OCI-LY7 (cell line): ENCODE measurements around the gene PRKCA. TPM values are rescaled to one million over a fixed set of nuclear protein-coding genes. Genes with fewer than 3 reads are reported as not detected.

Experiments
- BruUV-seq: library from RNA; stranded (reverse); fragments of 400-500 nt; replicated peaks from 2 replicates; lab custom pipeline; 2021; lab: Mats Ljungman, UMichigan
- CTCF ChIA-PET: fragments of 300-600 bp; sonication (Branson Sonifier 250); formaldehyde crosslinking; loops from one replicate; lab custom pipeline; 2022; ENCODE audit warnings: antibody characterized with exemption; ENCODE audit not compliant: unreplicated experiment; lab: Charles Lee
- POLR2A ChIA-PET: fragments of 300-600 bp; sonication (Branson Sonifier 250); formaldehyde crosslinking; loops from one replicate; lab custom pipeline; 2022; ENCODE audit warnings: antibody characterized with exemption; lab: Charles Lee
- DNase-seq: peaks from one replicate; pipeline ENCODE4 v3.0.0-alpha.2; 2015; ENCODE audit warnings: low spot score
- H2AFZ ChIP-seq: fragments of 200-600 bp; sonication (generic), shearing (Covaris generic); 2 replicates; pipeline ENCODE4 v1.6.1; 2014; ENCODE audit warnings: mild to moderate bottlenecking, antibody characterized with exemption, low read length, moderate library complexity
- H3K27ac ChIP-seq: fragments of 200-600 bp; sonication (generic); 2 replicates; pipeline ENCODE4 v1.5.1; 2014; ENCODE audit warnings: mixed run types, low read depth, mild to moderate bottlenecking, moderate library complexity, low read length, inconsistent platforms; ENCODE audit not compliant: poor library complexity, severe bottlenecking
- H3K36me3 ChIP-seq: fragments of 200-600 bp; sonication (generic); 2 replicates; pipeline ENCODE4 v1.6.1; 2014; ENCODE audit warnings: mild to moderate bottlenecking, antibody characterized with exemption, low read length, moderate library complexity, mixed read lengths; ENCODE audit not compliant: insufficient read depth
- H3K4me1 ChIP-seq: fragments of 200-600 bp; sonication (generic); 2 replicates; pipeline ENCODE4 v1.5.1; 2014; ENCODE audit warnings: mild to moderate bottlenecking, low read length; ENCODE audit not compliant: insufficient read depth, poor library complexity, severe bottlenecking
- H3K4me2 ChIP-seq: fragments of 200-600 bp; sonication (generic); 2 replicates; pipeline ENCODE4 v1.6.1; 2014; ENCODE audit warnings: mild to moderate bottlenecking, low read length
- H3K4me3 ChIP-seq: fragments of 200-600 bp; sonication (generic); 2 replicates; pipeline ENCODE4 v1.5.1; 2014; ENCODE audit warnings: mild to moderate bottlenecking, low read depth, low read length; ENCODE audit not compliant: poor library complexity, severe bottlenecking
- H3K79me2 ChIP-seq: fragments of 200-600 bp; sonication (generic); 2 replicates; pipeline ENCODE4 v1.6.1; 2016; ENCODE audit warnings: low read depth, mild to moderate bottlenecking, low read length, moderate library complexity, mixed read lengths; ENCODE audit not compliant: insufficient read depth
- H3K9me2 ChIP-seq: fragments of 200-600 bp; sonication (generic); 2 replicates; pipeline ENCODE4 v1.6.1; 2016; ENCODE audit warnings: mild to moderate bottlenecking, low read length, mixed read lengths; ENCODE audit not compliant: insufficient read depth
- H3K9me3 ChIP-seq: fragments of 200-600 bp; sonication (generic); 2 replicates; pipeline ENCODE4 v1.6.1; 2014; ENCODE audit warnings: mild to moderate bottlenecking, mixed run types, low read length, mixed read lengths
- H4K20me1 ChIP-seq: fragments of 200-600 bp; sonication (generic); 2 replicates; pipeline ENCODE4 v1.6.1; 2014; ENCODE audit warnings: mild to moderate bottlenecking, antibody characterized with exemption, low read length, moderate library complexity, mixed read lengths; ENCODE audit not compliant: insufficient read depth
- CTCF ChIP-seq: fragments of 200-600 bp; sonication (generic); conservative IDR thresholded peaks from 2 replicates; pipeline ENCODE4 v1.5.1; 2014; ENCODE audit warnings: mild to moderate bottlenecking, antibody characterized with exemption, low read length, moderate library complexity, mixed read lengths
- EZH2phosphoT487 ChIP-seq: fragments of 200-600 bp; sonication (generic); IDR thresholded peaks from 2 replicates; pipeline ENCODE4 v1.6.1; 2018; ENCODE audit warnings: low read depth, borderline replicate concordance, mild to moderate bottlenecking, mixed run types, antibody characterized with exemption, low read length, moderate library complexity, mixed read lengths
- intact Hi-C: fragments of 100-400 bp; cut with micrococcal nuclease; formaldehyde crosslinking; loops from one replicate; pipeline ENCODE4 v1.10.0; 2022; ENCODE audit not compliant: unreplicated experiment
- total RNA-seq, 2 experiments: library from RNA; depleted of rRNA in 1 of 2; stranded (reverse); fragments of >200 nt in 1 of 2; shearing (Covaris generic) in 1 of 2; gene quantifications; 2 replicates each; pipeline ENCODE4 v1.2.3, GENCODE V29; 2014 to 2022

The PRKCA gene
- total RNA-seq, 2 experiments from 2014 or later, result 6.6 to 32.1 TPM

- intact Hi-C loops, result no loop called here
- no peak overlapping the region for H3K4me3 ChIP-seq
Observed at GRCh38 chr17:66364990-66365490, 62.6 kb downstream of the PRKCA start.

GRCh38 chr17:66365903-66366302 is 63.5 kb downstream of the PRKCA start:
- Histone ChIP-seq H3K9me3 (no peaks in the 10 kb centered on the region), H3K9me2 (no peaks in the 10 kb centered on the region), H3K4me1 (no peaks in the 10 kb centered on the region), H4K20me1 (0 out of 2 replicates have a peak, but pooled peaks cover 6% of the 10 kb centered on the region), H3K4me2 (no peak overlapping the region), H3K27ac (no peak overlapping the region), H2AFZ (no peak overlapping the region), H3K4me3 (no peak overlapping the region), H3K79me2 (no peaks in the 10 kb centered on the region), H3K36me3 (no peaks in the 10 kb centered on the region)
- TF ChIP-seq EZH2phosphoT487, result no peak
- no peak for TF ChIP-seq CTCF
- intact Hi-C loops, result no loop called here
- DNase-seq, result no peak
- ChIA-PET CTCF (no interaction called here), POLR2A (no interaction called here)
- BruUV-seq, result no TSS peak

More at GRCh38 chr17:66364990-66365490, 62.6 kb downstream of the PRKCA start:
- ChIA-PET POLR2A (no interaction called here), CTCF (no interaction called here)
- H3K27ac ChIP-seq, result no peak overlapping the region
- BruUV-seq, result no TSS peak
- no peaks in the 10 kb centered on the region for H3K9me3 ChIP-seq
- no peaks in the 10 kb centered on the region for H3K36me3 ChIP-seq
- 0 out of 2 replicates have a peak, but pooled peaks cover 6% of the 10 kb centered on the region for H4K20me1 ChIP-seq
- no peak overlapping the region for H2AFZ ChIP-seq
- H3K9me2 ChIP-seq, result no peaks in the 10 kb centered on the region
- no peaks in the 10 kb centered on the region for H3K79me2 ChIP-seq
- TF ChIP-seq CTCF (no peak), EZH2phosphoT487 (no peak)
- DNase-seq, result no peak
- no peaks in the 10 kb centered on the region for H3K4me1 ChIP-seq
- H3K4me2 ChIP-seq, result no peak overlapping the region

- H3K9me3 ChIP-seq, result no peaks in the 10 kb centered on the region
- no peak overlapping the region for H2AFZ ChIP-seq
- H3K4me1 ChIP-seq, result no peaks in the 10 kb centered on the region
- TF ChIP-seq CTCF (no peak), EZH2phosphoT487 (no peak)
- BruUV-seq, result no TSS peak
- no peak overlapping the region for H3K4me3 ChIP-seq
- no peak for DNase-seq
- H3K36me3 ChIP-seq, result no peaks in the 10 kb centered on the region
- CTCF ChIA-PET, result no interaction called here
- no peak overlapping the region for H3K27ac ChIP-seq
- intact Hi-C loops, result no loop called here
- 0 out of 2 replicates have a peak, but pooled peaks cover 6% of the 10 kb centered on the region for H4K20me1 ChIP-seq
- no peaks in the 10 kb centered on the region for H3K79me2 ChIP-seq
- H3K4me2 ChIP-seq, result no peak overlapping the region
- POLR2A ChIA-PET, result no interaction called here
- no peaks in the 10 kb centered on the region for H3K9me2 ChIP-seq
Observed at GRCh38 chr17:66367107-66367506, 64.7 kb downstream of the PRKCA start.
